Gastroesophageal sphincter (tissue), 4 donors: ENCODE measurements around the gene RASGRP3. TPM values are rescaled to one million over a fixed set of nuclear protein-coding genes. Genes with fewer than 3 reads are reported as not detected.

Experiments used
- ATAC-seq: fragments of 150-250 bp; one replicate; pipeline ENCODE4 v1.9.1; 2016; ENCODE audit warnings: mild to moderate bottlenecking, moderate library complexity
- H3K27ac ChIP-seq, 4 donors: fragments of 200-600 bp; sonication (generic) in 3 of 4; 1 replicate in 3 of 4; 2 replicates in 1 of 4; pipeline ENCODE4 v1.5.1; 2016 to 2019
- H3K27me3 ChIP-seq: fragments of 200-600 bp; sonication (generic); one replicate; pipeline ENCODE4 v1.5.1; 2019
- H3K36me3 ChIP-seq, 2 donors: fragments of 200-600 bp; sonication (generic); one replicate each; pipeline ENCODE4 v1.5.1; 2019; ENCODE audit warnings: control low read depth in 1 of 2
- H3K4me1 ChIP-seq, 3 donors: fragments of 200-600 bp; sonication (generic); 1 replicate in 2 of 3; 2 replicates in 1 of 3; pipeline ENCODE4 v1.5.1; 2016 to 2019; ENCODE audit warnings: control low read depth in 2 of 3
- H3K4me3 ChIP-seq, 2 donors: fragments of 200-600 bp; sonication (generic); one replicate each; pipeline ENCODE4 v1.5.1; 2019; ENCODE audit warnings: mild to moderate bottlenecking in 1 of 2, moderate library complexity in 1 of 2
- H3K9me3 ChIP-seq, 3 donors: fragments of 200-600 bp; sonication (generic); one replicate each; pipeline ENCODE4 v1.5.1; 2017 to 2019; ENCODE audit warnings: control low read depth in 2 of 3
- EP300 ChIP-seq: sonication (generic); formaldehyde crosslinking; IDR thresholded peaks from one replicate; pipeline ENCODE4 v1.6.1; 2017; ENCODE audit warnings: antibody characterized with exemption, mild to moderate bottlenecking
- POLR2A ChIP-seq, 2 donors: fragments of 450-650 bp; IDR thresholded peaks; one replicate each; pipeline ENCODE4 v1.6.1; 2017; ENCODE audit warnings: antibody characterized with exemption in 2 of 2, mild to moderate bottlenecking in 2 of 2, moderate library complexity in 1 of 2
- POLR2AphosphoS5 ChIP-seq: sonication (generic); formaldehyde crosslinking; IDR thresholded peaks from one replicate; pipeline ENCODE4 v1.6.1; 2017; ENCODE audit warnings: antibody characterized with exemption
- WGBS, 2 donors: methylation state at CpG; one replicate each; pipeline ENCODE4 v1.1.5; 2018; ENCODE audit warnings: low coverage in 1 of 2; 5-methylcytosine and 5-hydroxymethylcytosine counted together
- total RNA-seq, 4 donors: library from RNA; depleted of rRNA; stranded (reverse); fragments of >200 nt; gene quantifications; one replicate each; pipeline ENCODE4 v1.1.0, GENCODE V29; 2016
- TF ChIP-seq, protein P1 (sequence below), 4 experiments: fragments of 200-600 bp in 2 of 4; fragments of 450-650 bp in 2 of 4; sonication (generic) in 1 of 4; IDR thresholded peaks; one replicate each; pipeline ENCODE4 v1.5.1; 2017 to 2019; ENCODE audit warnings: antibody characterized with exemption in 4 of 4, mild to moderate bottlenecking in 2 of 4, moderate library complexity in 2 of 4

RASGRP3 gene
- total RNA-seq, 4 donors from 2014 or later, result 2.6 to 23.3 (median 8.3) TPM

DNA sequence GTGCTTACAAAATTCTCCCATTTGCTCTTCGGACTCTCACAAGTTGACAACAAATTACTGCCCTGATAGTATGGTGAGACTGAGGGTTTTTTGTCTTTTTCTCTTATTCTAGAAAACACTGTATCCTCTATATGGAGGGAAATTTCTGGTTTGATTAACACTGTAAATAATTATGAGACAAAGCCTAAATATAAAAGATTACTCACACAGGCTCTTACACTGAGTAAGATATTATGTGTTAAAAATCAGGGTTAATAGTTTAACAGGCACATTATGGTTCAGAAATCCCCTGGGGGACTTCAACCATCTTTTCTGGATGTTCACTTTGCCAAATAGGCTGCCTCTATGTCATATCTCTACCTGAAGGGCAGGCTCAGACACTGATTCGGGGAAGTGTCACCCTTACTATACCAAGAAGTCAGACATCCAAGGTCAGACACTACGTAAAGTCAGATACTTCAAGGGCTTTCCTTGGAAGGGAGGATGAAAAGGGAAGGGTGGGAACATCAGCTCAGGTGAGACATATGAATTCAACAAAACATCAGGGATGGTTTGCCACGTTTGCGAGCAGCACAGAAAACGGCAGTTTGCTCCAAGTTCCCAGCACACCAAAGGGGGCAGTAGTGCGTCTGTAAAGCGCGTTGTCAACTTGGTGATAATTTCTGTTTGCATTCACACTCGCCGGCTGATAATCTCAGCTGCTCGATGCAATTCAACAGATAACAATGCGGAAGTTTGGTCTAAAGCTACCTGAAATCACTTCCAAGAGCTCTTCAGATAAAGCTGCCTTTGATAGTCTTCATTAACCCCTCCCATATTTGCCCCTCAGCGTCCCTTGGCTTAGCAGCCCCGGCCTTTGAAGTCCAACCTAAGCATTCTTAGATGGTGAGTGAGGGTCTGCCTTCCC, 972 bp upstream of the RASGRP3 start:
- Histone ChIP-seq H3K27me3 (no peaks in the 10 kb centered on the region), H3K36me3 (no peaks in the 10 kb centered on the region), H3K27ac (peak overlapping the region; percentile 76 to 92 (median 84)), H3K4me3 (peak overlapping the region; percentile 62 to 78), H3K9me3 (no peaks in the 10 kb centered on the region), H3K4me1 (peaks cover 0 to 36% (median 0%) of the 10 kb centered on the region in 3 donors)
- peak; percentile 73 for ATAC-seq
- WGBS, 2 donors, result 14 to 15% methylated on average over 9 to 14 of the region's 15 CpGs
- no peak for TF ChIP-seq POLR2A (IDR thresholded peaks at IDR 0.05)
- TF ChIP-seq, protein P1, sequence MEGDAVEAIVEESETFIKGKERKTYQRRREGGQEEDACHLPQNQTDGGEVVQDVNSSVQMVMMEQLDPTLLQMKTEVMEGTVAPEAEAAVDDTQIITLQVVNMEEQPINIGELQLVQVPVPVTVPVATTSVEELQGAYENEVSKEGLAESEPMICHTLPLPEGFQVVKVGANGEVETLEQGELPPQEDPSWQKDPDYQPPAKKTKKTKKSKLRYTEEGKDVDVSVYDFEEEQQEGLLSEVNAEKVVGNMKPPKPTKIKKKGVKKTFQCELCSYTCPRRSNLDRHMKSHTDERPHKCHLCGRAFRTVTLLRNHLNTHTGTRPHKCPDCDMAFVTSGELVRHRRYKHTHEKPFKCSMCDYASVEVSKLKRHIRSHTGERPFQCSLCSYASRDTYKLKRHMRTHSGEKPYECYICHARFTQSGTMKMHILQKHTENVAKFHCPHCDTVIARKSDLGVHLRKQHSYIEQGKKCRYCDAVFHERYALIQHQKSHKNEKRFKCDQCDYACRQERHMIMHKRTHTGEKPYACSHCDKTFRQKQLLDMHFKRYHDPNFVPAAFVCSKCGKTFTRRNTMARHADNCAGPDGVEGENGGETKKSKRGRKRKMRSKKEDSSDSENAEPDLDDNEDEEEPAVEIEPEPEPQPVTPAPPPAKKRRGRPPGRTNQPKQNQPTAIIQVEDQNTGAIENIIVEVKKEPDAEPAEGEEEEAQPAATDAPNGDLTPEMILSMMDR (IDR thresholded peaks at IDR 0.05), result peak; percentile 73 to 85 (median 77)
- no peak for TF ChIP-seq EP300
- TF ChIP-seq POLR2AphosphoS5, result peak; percentile 40

DNA sequence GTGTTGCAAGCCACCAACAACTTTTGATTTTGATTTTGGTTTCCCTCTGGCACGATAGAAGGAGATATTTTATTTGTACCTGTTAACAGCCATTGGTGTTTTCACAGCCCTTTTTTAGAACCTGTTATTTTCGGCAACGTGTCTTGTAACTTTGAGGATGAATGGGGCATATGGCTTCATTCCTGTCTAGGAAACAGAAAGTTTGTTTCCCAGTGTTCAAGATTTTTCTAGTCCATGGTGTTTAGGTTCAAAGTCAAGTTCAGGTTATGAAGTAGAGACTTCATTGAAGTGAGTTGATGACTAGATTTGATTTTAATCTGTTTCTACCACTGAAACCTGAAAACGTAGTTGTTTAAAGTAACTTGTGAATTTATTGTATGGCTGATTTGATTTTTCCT, 343 bp downstream of the RASGRP3 start:
- Histone ChIP-seq H3K27ac (peak overlapping the region; percentile 76 to 92 (median 84)), H3K4me3 (peak overlapping the region; percentile 62 to 78), H3K27me3 (no peaks in the 10 kb centered on the region), H3K4me1 (peaks cover 0 to 36% (median 0%) of the 10 kb centered on the region in 3 donors), H3K9me3 (no peaks in the 10 kb centered on the region), H3K36me3 (no peaks in the 10 kb centered on the region)
- TF ChIP-seq POLR2AphosphoS5, result no peak
- no peak for TF ChIP-seq POLR2A (IDR thresholded peaks at IDR 0.05)
- no peak for TF ChIP-seq EP300
- TF ChIP-seq, protein P1 (IDR thresholded peaks at IDR 0.05), result no peak
- ATAC-seq, result no peak
- WGBS, 2 donors, result 4 to 9% methylated on average over 3 to 4 of the region's 4 CpGs

DNA sequence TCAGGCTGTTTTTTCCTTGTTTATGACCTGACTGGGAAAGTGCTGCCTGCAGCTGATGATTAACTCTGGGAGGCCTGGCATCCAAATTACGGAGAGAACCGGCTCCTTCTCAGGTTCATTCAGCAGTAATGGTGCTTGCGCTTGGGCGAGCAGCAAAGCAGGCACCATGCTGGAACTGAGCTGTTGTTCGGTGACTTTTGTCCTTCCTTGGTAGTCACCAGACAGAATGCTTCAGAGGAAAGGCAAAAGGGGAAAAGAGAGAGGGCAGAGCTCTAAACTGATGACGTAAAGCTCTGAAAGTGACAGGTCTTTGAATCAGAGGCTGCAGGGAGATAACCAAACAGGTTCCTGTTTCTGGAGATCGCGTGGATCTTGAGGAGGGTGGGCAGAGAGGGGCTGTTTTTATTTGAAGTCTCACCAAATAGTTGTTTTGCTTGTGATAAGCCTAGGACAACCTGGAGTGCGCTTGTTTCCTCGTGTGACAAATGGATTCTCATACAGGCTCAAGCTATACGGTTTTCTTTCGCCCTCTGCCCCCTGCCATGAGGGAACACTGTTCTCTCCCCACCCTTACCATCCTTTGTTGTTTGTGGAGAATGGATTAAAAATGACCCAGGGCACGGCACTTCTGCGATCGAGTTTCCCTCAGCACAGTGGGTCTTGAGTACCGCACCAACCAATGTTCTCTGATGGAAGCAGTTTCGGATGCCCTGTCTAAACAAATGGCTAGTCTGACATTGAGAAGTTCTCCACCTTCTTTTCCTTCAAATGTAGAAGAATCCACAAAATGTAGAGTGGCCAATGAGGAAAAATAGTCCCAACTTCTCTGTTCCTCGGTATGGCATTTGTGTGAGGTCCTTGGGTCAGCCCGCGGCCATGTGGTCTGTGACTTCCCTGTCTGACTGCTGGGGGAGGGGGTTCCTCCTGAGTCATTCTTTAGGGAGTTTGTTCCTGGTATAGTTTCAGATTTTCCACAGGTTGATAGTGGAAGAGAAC, 1.3 kb downstream of the RASGRP3 start:
- Histone ChIP-seq H3K36me3 (no peaks in the 10 kb centered on the region), H3K9me3 (no peaks in the 10 kb centered on the region), H3K4me1 (peaks cover 0 to 36% (median 0%) of the 10 kb centered on the region in 3 donors), H3K27me3 (no peaks in the 10 kb centered on the region), H3K4me3 (peak overlapping the region in 1 of 2 donors; percentile 62), H3K27ac (peak overlapping the region; percentile 14 to 92 (median 84))
- 64 to 67% methylated on average over 11 to 14 of the region's 20 CpGs for WGBS, 2 donors
- TF ChIP-seq POLR2A (IDR thresholded peaks at IDR 0.05) (no peak), EP300 (no peak), POLR2AphosphoS5 (no peak)
- TF ChIP-seq, protein P1 (IDR thresholded peaks at IDR 0.05), result no peak
- no peak for ATAC-seq

DNA sequence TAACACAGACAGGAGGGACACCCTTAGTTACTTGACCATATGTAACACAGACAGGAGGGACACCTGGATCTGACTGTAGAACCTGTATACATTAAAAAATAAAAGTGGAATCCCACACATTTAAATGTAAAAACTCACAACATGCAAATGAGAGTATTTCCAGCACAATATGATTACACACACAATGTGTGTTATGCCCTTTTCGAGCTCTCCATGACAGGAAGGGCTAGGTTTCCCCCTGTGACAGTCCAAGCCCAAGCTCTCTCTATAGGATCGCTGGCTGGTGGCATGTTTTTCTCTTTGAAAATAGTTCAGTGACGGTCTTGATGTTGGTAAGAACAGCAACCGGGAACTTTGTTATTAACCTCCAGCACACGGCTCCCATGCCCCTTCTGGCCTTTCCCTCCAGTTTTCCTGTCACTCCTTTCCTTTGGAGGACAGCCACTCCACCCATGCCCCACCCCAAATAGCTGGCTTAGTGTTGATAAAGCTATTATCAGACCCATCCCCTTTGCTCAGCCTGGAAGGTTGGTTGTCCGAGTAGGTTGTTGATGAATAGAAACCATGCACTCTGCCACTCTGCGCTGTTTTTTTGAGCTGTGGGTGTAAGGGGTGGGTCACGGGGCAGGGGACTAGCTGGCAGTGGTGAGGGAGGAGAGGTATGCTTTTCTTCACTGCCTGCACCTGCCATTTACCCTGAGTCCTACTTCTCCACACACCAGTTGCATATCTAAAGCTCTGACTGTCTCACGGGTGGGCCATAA, 2.7 kb downstream of the RASGRP3 start:
- 80 to 84% methylated on average over 4 to 5 of the region's 9 CpGs for WGBS, 2 donors
- ATAC-seq, result no peak
- no peaks in the 10 kb centered on the region for H3K27me3 ChIP-seq

More for the DNA sequence above, 2.7 kb downstream of the RASGRP3 start:
- Histone ChIP-seq H3K27ac (peak overlapping the region in 2 of 4 donors; percentile 19 to 38), H3K36me3 (no peaks in the 10 kb centered on the region), H3K4me3 (peak overlapping the region in 1 of 2 donors; percentile 8), H3K9me3 (no peaks in the 10 kb centered on the region), H3K4me1 (peaks cover 0 to 43% (median 4%) of the 10 kb centered on the region in 3 donors)
- TF ChIP-seq POLR2A (IDR thresholded peaks at IDR 0.05), result no peak
- TF ChIP-seq, protein P1 (IDR thresholded peaks at IDR 0.05), result no peak
- no peak for TF ChIP-seq POLR2AphosphoS5
- TF ChIP-seq EP300, result no peak
